Mucosa of descending colon (tissue), 3 donors: ENCODE data around the gene NTRK3. TPM values are rescaled to one million over a fixed set of nuclear protein-coding genes. Genes with fewer than 3 reads are reported as not detected.
"Not testable (repeated sequence)": the region's sequence is repeated elsewhere in the genome, so short reads cannot be mapped to it uniquely, and the experiment has no call there.

ENCODE experiments used
- ATAC-seq: fragments of 200-7000 bp; cut with Tn5 transposase; one replicate; pipeline ENCODE4 v1.9.1; 2020; ENCODE audit warnings: mild to moderate bottlenecking, moderate library complexity
- DNase-seq, 3 donors: peaks; one replicate each; pipeline ENCODE4 v3.0.0-alpha.2; 2020
- H3K36me3 ChIP-seq: fragments of 200-600 bp; one replicate; pipeline ENCODE4 v1.8.0; 2021; ENCODE audit warnings: low read depth, mild to moderate bottlenecking
- H3K4me1 ChIP-seq: fragments of 200-600 bp; one replicate; pipeline ENCODE4 v1.8.0; 2021; ENCODE audit warnings: low read depth, mild to moderate bottlenecking
- H3K4me3 ChIP-seq: fragments of 200-600 bp; one replicate; pipeline ENCODE4 v1.8.0; 2021; ENCODE audit warnings: mild to moderate bottlenecking
- H3K9me3 ChIP-seq: fragments of 200-600 bp; one replicate; pipeline ENCODE4 v1.8.0; 2021; ENCODE audit warnings: mild to moderate bottlenecking
- intact Hi-C, 2 donors: fragments of 100-400 bp; cut with DNase I in 1 of 2; cut with micrococcal nuclease in 1 of 2; formaldehyde crosslinking; loops; one replicate each; pipeline versions ENCODE4 v1.11.0 to v1.11.1; 2022; cut with DNase I, micrococcal nuclease
- total RNA-seq, 3 donors: library from RNA; stranded (reverse); fragmentation: NEBNext Ultra II Directional in 2 of 3; extraction: Animal tissue kit (Norgen Biotek cat#: 25700) in 2 of 3; gene quantifications; one replicate each; pipeline versions ENCODE4 v1.2.1 to v1.2.4, GENCODE V29; 2021 to 2023
- TF ChIP-seq, protein P1 (sequence below): fragments of 200-600 bp; IDR thresholded peaks from one replicate; pipeline ENCODE4 v1.8.0; 2022; ENCODE audit warnings: antibody characterized with exemption, mild to moderate bottlenecking
- donor health status: DM: no; HTN: no; CAD: no; lungs with moderate emphysema.
- donor health status: DM: no; HTN: no; CAD: no.
- donor health status: DM: no; HTN: yes; CAD: no.

Gene NTRK3
- total RNA-seq, 3 donors from 2014 or later = 0.78 to 2.8 (median 2.1) TPM

- Histone ChIP-seq H3K9me3 (no peaks in the 10 kb centered on the region), H3K4me1 (no peaks in the 10 kb centered on the region), H3K36me3 (no peaks in the 10 kb centered on the region), H3K4me3 (no peak overlapping the region)
- TF ChIP-seq, protein P1, sequence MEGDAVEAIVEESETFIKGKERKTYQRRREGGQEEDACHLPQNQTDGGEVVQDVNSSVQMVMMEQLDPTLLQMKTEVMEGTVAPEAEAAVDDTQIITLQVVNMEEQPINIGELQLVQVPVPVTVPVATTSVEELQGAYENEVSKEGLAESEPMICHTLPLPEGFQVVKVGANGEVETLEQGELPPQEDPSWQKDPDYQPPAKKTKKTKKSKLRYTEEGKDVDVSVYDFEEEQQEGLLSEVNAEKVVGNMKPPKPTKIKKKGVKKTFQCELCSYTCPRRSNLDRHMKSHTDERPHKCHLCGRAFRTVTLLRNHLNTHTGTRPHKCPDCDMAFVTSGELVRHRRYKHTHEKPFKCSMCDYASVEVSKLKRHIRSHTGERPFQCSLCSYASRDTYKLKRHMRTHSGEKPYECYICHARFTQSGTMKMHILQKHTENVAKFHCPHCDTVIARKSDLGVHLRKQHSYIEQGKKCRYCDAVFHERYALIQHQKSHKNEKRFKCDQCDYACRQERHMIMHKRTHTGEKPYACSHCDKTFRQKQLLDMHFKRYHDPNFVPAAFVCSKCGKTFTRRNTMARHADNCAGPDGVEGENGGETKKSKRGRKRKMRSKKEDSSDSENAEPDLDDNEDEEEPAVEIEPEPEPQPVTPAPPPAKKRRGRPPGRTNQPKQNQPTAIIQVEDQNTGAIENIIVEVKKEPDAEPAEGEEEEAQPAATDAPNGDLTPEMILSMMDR = no peak
- no peak for DNase-seq
- intact Hi-C loops = no loop called here
- ATAC-seq = no peak
Observed at GRCh38 chr15:87849181-87849580, 407.4 kb downstream of the NTRK3 start.

- no peaks in the 10 kb centered on the region for H3K9me3 ChIP-seq
- DNase-seq (no peak), ATAC-seq (no peak)
- no peaks in the 10 kb centered on the region for H3K4me1 ChIP-seq
- H3K4me3 ChIP-seq = no peak overlapping the region
- intact Hi-C loops = no loop called here
- TF ChIP-seq, protein P1 = no peak
- H3K36me3 ChIP-seq = no peaks in the 10 kb centered on the region
Observed at GRCh38 chr15:87848012-87848411, 408.5 kb downstream of the NTRK3 start.

- TF ChIP-seq, protein P1 = no peak
- DNase-seq = no peak
- Histone ChIP-seq H3K4me3 (no peak overlapping the region), H3K9me3 (no peaks in the 10 kb centered on the region), H3K4me1 (no peaks in the 10 kb centered on the region), H3K36me3 (no peaks in the 10 kb centered on the region)
- ATAC-seq = no peak
- intact Hi-C loops = no loop called here
Observed at GRCh38 chr15:87846746-87847145, 409.8 kb downstream of the NTRK3 start.

DNA sequence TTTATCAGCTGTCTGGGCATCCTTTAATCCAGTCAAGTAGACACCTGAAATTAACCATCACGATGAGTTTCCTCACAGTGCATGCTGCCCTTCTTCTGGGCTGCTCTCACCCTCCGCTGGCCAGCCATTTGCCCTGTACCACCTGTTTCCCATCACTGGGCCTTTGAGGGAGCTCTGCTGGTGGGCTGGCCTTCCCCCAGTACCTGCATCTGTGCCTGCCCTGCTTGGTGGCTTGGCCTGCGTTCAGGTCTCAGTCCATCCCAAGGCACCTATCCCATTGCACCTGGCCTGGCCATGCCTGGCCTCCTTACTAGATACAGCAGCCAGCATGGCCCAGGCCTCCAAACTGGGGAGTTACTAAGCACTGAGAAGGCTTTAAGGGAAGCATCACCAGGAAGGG lies 413.2 kb downstream of the NTRK3 start:
- TF ChIP-seq, protein P1 = no peak
- no peak for DNase-seq
- no peaks in the 10 kb centered on the region for H3K4me1 ChIP-seq
- no peaks in the 10 kb centered on the region for H3K36me3 ChIP-seq
- intact Hi-C loops = no loop called here
- no peak overlapping the region for H3K4me3 ChIP-seq
- ATAC-seq = no peak
- peaks cover 6% of the 10 kb centered on the region for H3K9me3 ChIP-seq

- DNase-seq = no peak
- TF ChIP-seq, protein P1 = no peak
- intact Hi-C loops = no loop called here
- H3K9me3 ChIP-seq = peaks cover 8% of the 10 kb centered on the region
- no peaks in the 10 kb centered on the region for H3K36me3 ChIP-seq
- no peaks in the 10 kb centered on the region for H3K4me1 ChIP-seq
- no peak overlapping the region for H3K4me3 ChIP-seq
- ATAC-seq = no peak
Observed at GRCh38 chr15:87841426-87841998, 415.0 kb downstream of the NTRK3 start.

DNA sequence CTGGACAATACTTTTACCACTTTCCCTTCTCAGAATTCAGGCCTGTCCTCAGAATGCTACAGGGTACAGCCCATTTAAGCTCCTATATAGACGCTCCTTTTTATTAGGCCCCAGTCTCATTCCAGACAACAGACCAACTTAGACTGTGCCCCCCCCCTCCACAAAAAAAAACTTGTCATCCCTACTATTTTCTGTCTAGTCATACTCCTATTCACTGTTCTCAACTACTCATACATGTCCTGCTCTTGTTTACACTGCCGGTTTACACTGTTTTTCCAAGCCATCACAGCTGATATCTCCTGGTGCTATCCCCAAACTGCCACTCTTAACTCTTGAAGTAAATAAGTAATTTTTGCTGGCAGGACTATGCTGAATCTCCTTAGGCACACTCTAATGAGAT lies 420.7 kb downstream of the NTRK3 start:
- H3K36me3 ChIP-seq, DNase-seq, H3K9me3 ChIP-seq, H3K4me3 ChIP-seq, intact Hi-C loops, H3K4me1 ChIP-seq, ATAC-seq: not testable (repeated sequence)

- ATAC-seq, intact Hi-C loops: not testable (repeated sequence)
Observed at GRCh38 chr15:87833333-87833732, 423.2 kb downstream of the NTRK3 start.

More at GRCh38 chr15:87833333-87833732, 423.2 kb downstream of the NTRK3 start:
- not testable (repeated sequence) for H3K4me1 ChIP-seq, DNase-seq, H3K4me3 ChIP-seq, H3K9me3 ChIP-seq, H3K36me3 ChIP-seq
